K562 (cell line): ENCODE results near the gene SLC35G6. TPM values are rescaled to one million over a fixed set of nuclear protein-coding genes. Genes with fewer than 3 reads are reported as not detected.

Source experiments
- CHD1 ChIP-seq: fragments of 200-600 bp; sonication (generic); IDR thresholded peaks from one replicate; pipeline ENCODE4 v1.6.1; 2012; ENCODE audit warnings: mild to moderate bottlenecking, moderate library complexity, low read length, inconsistent platforms
- DIDO1 ChIP-seq: fragments of 450-650 bp; IDR thresholded peaks from 2 replicates; pipeline ENCODE4 v1.6.1; 2016; ENCODE audit warnings: low read depth, missing biosample characterization, missing genetic modification characterization
- FOXA3 ChIP-seq, 2 experiments: fragments of 450-650 bp in 1 of 2; sonication (generic) in 1 of 2; formaldehyde crosslinking; IDR thresholded peaks in 1 of 2; conservative IDR thresholded peaks in 1 of 2; 2 replicates each; pipeline versions ENCODE4 v1.4.0 to v1.8.0; 2020 to 2022; ENCODE audit warnings: mild to moderate bottlenecking in 2 of 2, missing genetic modification reagents in 1 of 2
- KDM1A ChIP-seq, 2 experiments: fragments of 450-650 bp; IDR thresholded peaks; 2 replicates each; pipeline ENCODE4 v1.6.1; 2016; ENCODE audit warnings: mild to moderate bottlenecking in 2 of 2
- KDM2B ChIP-seq: fragments of 250-450 bp; sonication (Bioruptor Pico); IDR thresholded peaks from 2 replicates; pipeline ENCODE4 v1.8.0; 2021; ENCODE audit warnings: mild to moderate bottlenecking, moderate library complexity
- MEF2D ChIP-seq: conservative IDR thresholded peaks from 2 replicates; pipeline ENCODE4 v1.6.1; 2016; ENCODE audit warnings: low read depth, missing genetic modification characterization, missing compliant biosample characterization
- NR4A1 ChIP-seq, 2 experiments: fragments of 250-450 bp in 1 of 2; fragments of 450-650 bp in 1 of 2; sonication (Bioruptor Pico) in 1 of 2; IDR thresholded peaks; 2 replicates each; pipeline versions ENCODE4 v1.4.0 to v1.6.1; 2016 to 2020; ENCODE audit warnings: mild to moderate bottlenecking in 2 of 2, missing compliant biosample characterization in 1 of 2, missing genetic modification characterization in 1 of 2, moderate library complexity in 1 of 2
- RCOR1 ChIP-seq, 2 experiments: IDR thresholded peaks; 2 replicates each; pipeline ENCODE4 v1.6.1; 2012; ENCODE audit warnings: low read depth in 2 of 2, low read length in 2 of 2, borderline replicate concordance in 1 of 2, improper control_type of control experiment in 1 of 2
- SETDB1 ChIP-seq: IDR thresholded peaks from one replicate; pipeline ENCODE4 v1.6.1; 2012; ENCODE audit warnings: low read length, control low read depth, inconsistent platforms
- TBP ChIP-seq: optimal IDR thresholded peaks from 2 replicates; pipeline ENCODE3; 2011; ENCODE audit warnings: low read depth, low read length, improper control_type of control experiment
- TCF7 ChIP-seq: sonication (generic); IDR thresholded peaks from 2 replicates; pipeline ENCODE4 v1.6.1; 2016; ENCODE audit warnings: antibody characterized with exemption, borderline replicate concordance
- ZKSCAN8 ChIP-seq: fragments of 200-800 bp; sonication (Bioruptor generic); IDR thresholded peaks from 2 replicates; pipeline ENCODE4 v1.6.1; 2016; ENCODE audit warnings: missing genetic modification characterization, missing compliant biosample characterization
- ZNF140 ChIP-seq: fragments of 250-450 bp; sonication (Bioruptor Pico); IDR thresholded peaks from 2 replicates; pipeline ENCODE4 v1.8.0; 2021; ENCODE audit warnings: moderate library complexity, mild to moderate bottlenecking, inconsistent platforms
- ZNF146 ChIP-seq: IDR thresholded peaks from one replicate; pipeline ENCODE4 v1.6.1; 2018; ENCODE audit warnings: missing compliant biosample characterization; ENCODE audit not compliant: unreplicated experiment
- polyA plus RNA-seq, 8 experiments: library from polyadenylated mRNA; depleted of rRNA in 4 of 8; stranded (reverse) in 5 of 8; unstranded in 3 of 8; fragments of >200 nt; fragmentation: Nextera tagmentation in 2 of 8; fragmentation: Illumina TruSeq in 1 of 8; extraction: Ambion mirVana in 2 of 8; extraction: Trizol in 1 of 8; gene quantifications; 2 replicates each; pipeline versions ENCODE4 v1.2.1 to v1.2.3, GENCODE V29; 2011 to 2014; ENCODE audit warnings: inconsistent platforms in 1 of 8, missing spikeins in 1 of 8
- total RNA-seq, 7 experiments: library from RNA; depleted of rRNA in 6 of 7; stranded (reverse); fragments of >200 nt in 6 of 7; fragmentation: Illumina TruSeq in 2 of 7; extraction: Trizol in 2 of 7; gene quantifications; 2 replicates each; pipeline versions ENCODE4 v1.2.1 to v1.2.3, GENCODE V29; 2011 to 2021; ENCODE audit warnings: low replicate concordance in 1 of 7
- TF ChIP-seq, protein P1 (sequence below): sonication (generic); formaldehyde crosslinking; IDR thresholded peaks from 2 replicates; pipeline ENCODE4 v1.5.0; 2020; ENCODE audit warnings: missing genetic modification reagents
- TF ChIP-seq, protein P2 (sequence below): fragments of 450-650 bp; IDR thresholded peaks from 2 replicates; pipeline ENCODE4 v1.6.1; 2016; ENCODE audit warnings: low read depth, mild to moderate bottlenecking, moderate library complexity
- TF ChIP-seq, protein P3 (sequence below): IDR thresholded peaks from 2 replicates; pipeline ENCODE4 v1.6.1; 2014; ENCODE audit warnings: antibody characterized with exemption
- TF ChIP-seq, protein P4 (sequence below): fragments of 150-350 bp; conservative IDR thresholded peaks from 2 replicates; pipeline ENCODE4 v1.6.1; 2014; ENCODE audit warnings: low read length
- TF ChIP-seq, protein P5 (sequence below): fragments of 450-650 bp; formaldehyde crosslinking; IDR thresholded peaks from 2 replicates; pipeline ENCODE4 v1.4.0; 2020; ENCODE audit warnings: mild to moderate bottlenecking
- TF ChIP-seq, protein P6 (sequence below): fragments of 450-650 bp; IDR thresholded peaks from 2 replicates; pipeline ENCODE4 v1.6.1; 2016

Gene SLC35G6
- total and polyA plus RNA-seq, 9 of the 15 experiments (the other 6 are each of a cell fraction or from before 2014, with no cell fraction given) = not detected

DNA sequence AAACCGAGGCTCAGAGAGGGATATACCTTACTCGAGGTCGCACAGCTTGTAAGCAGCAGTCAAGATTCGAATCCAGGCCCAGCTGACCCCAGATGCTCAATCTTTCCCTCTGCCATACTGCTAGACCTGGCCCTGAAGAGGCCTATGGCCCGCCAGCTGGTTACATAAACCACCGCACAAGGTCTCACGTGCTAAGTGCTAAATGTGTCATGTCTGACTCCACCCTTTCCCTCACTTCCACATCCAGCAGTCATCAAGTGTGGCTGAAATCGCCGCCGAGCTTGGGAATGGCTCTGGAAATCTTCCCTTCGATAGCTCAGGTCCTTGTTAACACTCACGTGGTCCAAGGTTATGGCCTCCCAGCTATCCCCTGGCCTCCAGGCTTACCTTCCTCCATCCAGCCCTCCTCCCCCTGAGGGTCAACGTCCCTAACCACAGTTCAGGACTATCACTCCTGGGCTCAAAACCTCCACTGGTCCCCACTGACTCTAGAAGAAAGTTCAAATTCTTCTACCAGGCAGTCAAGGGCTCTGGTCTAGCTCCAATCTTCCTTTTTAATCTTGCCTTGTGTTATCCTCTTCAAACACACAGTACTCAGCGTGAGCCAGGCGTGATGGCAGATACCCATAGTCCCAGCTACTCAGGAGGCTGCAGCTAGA, 5.4 kb upstream of the SLC35G6 start (continued):
- TF ChIP-seq KDM2B (CRISPR knock-in tag) = no peak
- peak; percentile 53; the same call in 1 of the 2 replicates for TF ChIP-seq ZKSCAN8
- TF ChIP-seq SETDB1 = no peak
- no peak for TF ChIP-seq CHD1
- TF ChIP-seq, protein P1, sequence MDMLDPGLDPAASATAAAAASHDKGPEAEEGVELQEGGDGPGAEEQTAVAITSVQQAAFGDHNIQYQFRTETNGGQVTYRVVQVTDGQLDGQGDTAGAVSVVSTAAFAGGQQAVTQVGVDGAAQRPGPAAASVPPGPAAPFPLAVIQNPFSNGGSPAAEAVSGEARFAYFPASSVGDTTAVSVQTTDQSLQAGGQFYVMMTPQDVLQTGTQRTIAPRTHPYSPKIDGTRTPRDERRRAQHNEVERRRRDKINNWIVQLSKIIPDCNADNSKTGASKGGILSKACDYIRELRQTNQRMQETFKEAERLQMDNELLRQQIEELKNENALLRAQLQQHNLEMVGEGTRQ (CRISPR knock-in tag) = no peak
- TF ChIP-seq, protein P2, sequence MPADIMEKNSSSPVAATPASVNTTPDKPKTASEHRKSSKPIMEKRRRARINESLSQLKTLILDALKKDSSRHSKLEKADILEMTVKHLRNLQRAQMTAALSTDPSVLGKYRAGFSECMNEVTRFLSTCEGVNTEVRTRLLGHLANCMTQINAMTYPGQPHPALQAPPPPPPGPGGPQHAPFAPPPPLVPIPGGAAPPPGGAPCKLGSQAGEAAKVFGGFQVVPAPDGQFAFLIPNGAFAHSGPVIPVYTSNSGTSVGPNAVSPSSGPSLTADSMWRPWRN = peak; percentile 50; the same call in 1 of the 2 replicates
- no peak for TF ChIP-seq KDM1A (IDR thresholded peaks at IDR 0.05)
- TF ChIP-seq, protein P3, sequence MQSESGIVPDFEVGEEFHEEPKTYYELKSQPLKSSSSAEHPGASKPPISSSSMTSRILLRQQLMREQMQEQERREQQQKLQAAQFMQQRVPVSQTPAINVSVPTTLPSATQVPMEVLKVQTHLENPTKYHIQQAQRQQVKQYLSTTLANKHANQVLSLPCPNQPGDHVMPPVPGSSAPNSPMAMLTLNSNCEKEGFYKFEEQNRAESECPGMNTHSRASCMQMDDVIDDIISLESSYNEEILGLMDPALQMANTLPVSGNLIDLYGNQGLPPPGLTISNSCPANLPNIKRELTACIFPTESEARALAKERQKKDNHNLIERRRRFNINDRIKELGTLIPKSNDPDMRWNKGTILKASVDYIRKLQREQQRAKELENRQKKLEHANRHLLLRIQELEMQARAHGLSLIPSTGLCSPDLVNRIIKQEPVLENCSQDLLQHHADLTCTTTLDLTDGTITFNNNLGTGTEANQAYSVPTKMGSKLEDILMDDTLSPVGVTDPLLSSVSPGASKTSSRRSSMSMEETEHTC = no peak
- no peak for TF ChIP-seq NR4A1 (CRISPR knock-in tag; IDR thresholded peaks at IDR 0.05)
- TF ChIP-seq NR4A1 (tag; IDR thresholded peaks at IDR 0.05) = no peak
- peak in 1 of 2 experiments; percentile 29; a peak in 1 of 4 replicates for TF ChIP-seq RCOR1 (IDR thresholded peaks at IDR 0.05; ENCODE audit: borderline replicate concordance in 1 of 2, low read depth in 2 of 2, low read length in 2 of 2)
- TF ChIP-seq ZNF140 (CRISPR knock-in tag) = no peak
- no peak for TF ChIP-seq MEF2D
- TF ChIP-seq FOXA3 (CRISPR knock-in tag; conservative IDR thresholded peaks at IDR 0.05 in 1 of 2, IDR thresholded peaks at IDR 0.05 in 1 of 2) = peak in 1 of 2 experiments; percentile 61; a peak in 2 of 4 replicates
- TF ChIP-seq, protein P4, sequence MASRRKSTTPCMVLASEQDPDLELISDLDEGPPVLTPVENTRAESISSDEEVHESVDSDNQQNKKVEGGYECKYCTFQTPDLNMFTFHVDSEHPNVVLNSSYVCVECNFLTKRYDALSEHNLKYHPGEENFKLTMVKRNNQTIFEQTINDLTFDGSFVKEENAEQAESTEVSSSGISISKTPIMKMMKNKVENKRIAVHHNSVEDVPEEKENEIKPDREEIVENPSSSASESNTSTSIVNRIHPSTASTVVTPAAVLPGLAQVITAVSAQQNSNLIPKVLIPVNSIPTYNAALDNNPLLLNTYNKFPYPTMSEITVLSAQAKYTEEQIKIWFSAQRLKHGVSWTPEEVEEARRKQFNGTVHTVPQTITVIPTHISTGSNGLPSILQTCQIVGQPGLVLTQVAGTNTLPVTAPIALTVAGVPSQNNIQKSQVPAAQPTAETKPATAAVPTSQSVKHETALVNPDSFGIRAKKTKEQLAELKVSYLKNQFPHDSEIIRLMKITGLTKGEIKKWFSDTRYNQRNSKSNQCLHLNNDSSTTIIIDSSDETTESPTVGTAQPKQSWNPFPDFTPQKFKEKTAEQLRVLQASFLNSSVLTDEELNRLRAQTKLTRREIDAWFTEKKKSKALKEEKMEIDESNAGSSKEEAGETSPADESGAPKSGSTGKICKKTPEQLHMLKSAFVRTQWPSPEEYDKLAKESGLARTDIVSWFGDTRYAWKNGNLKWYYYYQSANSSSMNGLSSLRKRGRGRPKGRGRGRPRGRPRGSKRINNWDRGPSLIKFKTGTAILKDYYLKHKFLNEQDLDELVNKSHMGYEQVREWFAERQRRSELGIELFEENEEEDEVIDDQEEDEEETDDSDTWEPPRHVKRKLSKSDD = no peak
- TF ChIP-seq TBP = no peak
- no peak for TF ChIP-seq TCF7
- TF ChIP-seq, protein P5, sequence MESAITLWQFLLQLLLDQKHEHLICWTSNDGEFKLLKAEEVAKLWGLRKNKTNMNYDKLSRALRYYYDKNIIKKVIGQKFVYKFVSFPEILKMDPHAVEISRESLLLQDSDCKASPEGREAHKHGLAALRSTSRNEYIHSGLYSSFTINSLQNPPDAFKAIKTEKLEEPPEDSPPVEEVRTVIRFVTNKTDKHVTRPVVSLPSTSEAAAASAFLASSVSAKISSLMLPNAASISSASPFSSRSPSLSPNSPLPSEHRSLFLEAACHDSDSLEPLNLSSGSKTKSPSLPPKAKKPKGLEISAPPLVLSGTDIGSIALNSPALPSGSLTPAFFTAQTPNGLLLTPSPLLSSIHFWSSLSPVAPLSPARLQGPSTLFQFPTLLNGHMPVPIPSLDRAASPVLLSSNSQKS (CRISPR knock-in tag) = no peak
- no peak for TF ChIP-seq DIDO1 (tag)
- TF ChIP-seq ZNF146 = no peak
- TF ChIP-seq, protein P6, sequence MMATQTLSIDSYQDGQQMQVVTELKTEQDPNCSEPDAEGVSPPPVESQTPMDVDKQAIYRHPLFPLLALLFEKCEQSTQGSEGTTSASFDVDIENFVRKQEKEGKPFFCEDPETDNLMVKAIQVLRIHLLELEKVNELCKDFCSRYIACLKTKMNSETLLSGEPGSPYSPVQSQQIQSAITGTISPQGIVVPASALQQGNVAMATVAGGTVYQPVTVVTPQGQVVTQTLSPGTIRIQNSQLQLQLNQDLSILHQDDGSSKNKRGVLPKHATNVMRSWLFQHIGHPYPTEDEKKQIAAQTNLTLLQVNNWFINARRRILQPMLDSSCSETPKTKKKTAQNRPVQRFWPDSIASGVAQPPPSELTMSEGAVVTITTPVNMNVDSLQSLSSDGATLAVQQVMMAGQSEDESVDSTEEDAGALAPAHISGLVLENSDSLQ = 0 out of 2 replicates have a peak, but pooled peaks have one; percentile 24
